EL (cell line): ENCODE data around the gene CTSW.

Experiments
- DNase-seq: peaks from one replicate; pipeline ENCODE4 v3.0.0-alpha.2; 2016

The CTSW gene

GRCh38 chr11:65906602-65907001, 27.0 kb downstream of the CTSW start:
- DNase-seq: no peak

GRCh38 chr11:65907878-65908277, 28.2 kb downstream of the CTSW start:
- no peak for DNase-seq

GRCh38 chr11:65911682-65912568, 32.3 kb downstream of the CTSW start:
- peak; percentile 98 for DNase-seq

GRCh38 chr11:65912845-65913244, 33.2 kb downstream of the CTSW start:
- DNase-seq: peak; percentile 87

- peak; percentile 70 for DNase-seq
Measured at GRCh38 chr11:65915101-65915820, 35.6 kb downstream of the CTSW start.

GRCh38 chr11:65915821-65916251, 36.2 kb downstream of the CTSW start:
- peak; percentile 100 for DNase-seq

- DNase-seq: no peak
Measured at GRCh38 chr11:65916391-65916790, 36.8 kb downstream of the CTSW start.

GRCh38 chr11:65917077-65917433, 37.4 kb downstream of the CTSW start:
- no peak for DNase-seq

- no peak for DNase-seq
Measured at GRCh38 chr11:65917434-65918210, 38.0 kb downstream of the CTSW start.

GRCh38 chr11:65918211-65919140, 38.8 kb downstream of the CTSW start, which contains the start of gene C11orf68:
Gene C11orf68, minus strand, starts transcription at chr11:65919062. Its CDS starts 31 bp downstream, at chr11:65919031.
- DNase-seq: peak; percentile 48

GRCh38 chr11:65919141-65919572, 39.5 kb downstream of the CTSW start, which contains the start of gene DRAP1:
Gene DRAP1, plus strand, starts transcription at chr11:65919426. Its CDS starts 76 bp downstream, at chr11:65919502.
- DNase-seq: peak; percentile 98

GRCh38 chr11:65919573-65920371, 40.1 kb downstream of the CTSW start:
- DNase-seq: no peak

- DNase-seq: peak; percentile 26
Measured at GRCh38 chr11:65920372-65920802, 40.8 kb downstream of the CTSW start.

GRCh38 chr11:65921033-65921555, 41.5 kb downstream of the CTSW start:
- no peak for DNase-seq

- DNase-seq: no peak
Measured at GRCh38 chr11:65921876-65922275, 42.2 kb downstream of the CTSW start.

GRCh38 chr11:65922565-65922964, 42.9 kb downstream of the CTSW start:
- DNase-seq: no peak

GRCh38 chr11:65925397-65925796, 45.8 kb downstream of the CTSW start:
- DNase-seq: no peak

- no peak for DNase-seq
Measured at GRCh38 chr11:65927904-65928397, 48.3 kb downstream of the CTSW start.

- DNase-seq: no peak
Measured at GRCh38 chr11:65928667-65929066, 49.0 kb downstream of the CTSW start.

- DNase-seq: no peak
Measured at GRCh38 chr11:65931773-65932557, 52.3 kb downstream of the CTSW start.
